SW480 (cell line): ENCODE measurements around the gene SH3TC1.

ENCODE experiments used
- DNase-seq: peaks from one replicate; pipeline ENCODE4 v3.0.0-alpha.2; 2016; ENCODE audit warnings: low spot score

The SH3TC1 gene

DNA sequence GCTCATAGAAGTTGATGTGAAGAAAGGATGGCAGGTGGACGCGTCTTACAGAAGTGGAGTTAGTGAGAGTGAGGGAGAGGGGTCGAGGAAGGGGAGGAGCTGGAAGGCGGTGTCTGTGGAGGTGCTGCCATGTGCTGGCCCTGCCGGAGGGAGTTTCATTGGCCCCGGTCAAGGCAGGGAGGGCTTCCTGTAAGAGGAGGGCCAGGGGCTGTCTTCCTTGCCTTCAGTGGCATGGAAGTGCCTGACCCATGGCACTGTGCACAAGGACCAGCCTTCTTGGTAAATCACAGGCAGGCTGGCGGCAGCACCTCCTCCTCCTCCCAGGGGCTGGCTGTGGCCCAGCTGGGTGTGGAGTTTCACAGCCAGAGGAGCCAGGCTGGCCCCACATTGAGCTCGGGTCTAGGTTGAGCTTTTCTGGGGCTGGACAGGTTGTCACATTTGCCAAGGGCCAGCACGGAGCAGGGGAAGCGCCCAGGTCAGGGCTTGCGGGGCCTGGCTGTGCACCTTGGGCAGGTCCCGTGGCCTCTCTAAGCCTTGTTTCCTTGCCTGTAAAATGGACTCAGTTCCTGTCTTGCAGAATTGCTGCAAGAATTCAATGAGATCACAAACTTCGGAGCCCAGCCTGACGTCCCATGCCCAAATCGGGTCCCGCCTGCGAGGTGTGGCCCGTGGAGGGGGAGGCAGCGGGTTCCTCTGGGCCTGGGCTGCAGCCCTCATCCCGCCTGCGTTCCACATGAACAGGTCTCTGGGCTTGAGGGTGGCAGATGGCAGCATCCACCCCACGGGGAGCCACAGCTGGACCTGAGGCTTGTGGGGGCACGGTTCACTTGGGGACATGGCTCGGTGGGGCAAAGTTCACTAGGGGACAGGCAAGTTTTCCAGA is 77.5 kb downstream of the SH3TC1 start:
- DNase-seq: no peak

- no peak for DNase-seq
These were observed 78.4 kb downstream of the SH3TC1 start for GRCh38 chr4:8277356-8278008.

- no peak for DNase-seq
These were observed 78.9 kb downstream of the SH3TC1 start for GRCh38 chr4:8278009-8278395.

DNA sequence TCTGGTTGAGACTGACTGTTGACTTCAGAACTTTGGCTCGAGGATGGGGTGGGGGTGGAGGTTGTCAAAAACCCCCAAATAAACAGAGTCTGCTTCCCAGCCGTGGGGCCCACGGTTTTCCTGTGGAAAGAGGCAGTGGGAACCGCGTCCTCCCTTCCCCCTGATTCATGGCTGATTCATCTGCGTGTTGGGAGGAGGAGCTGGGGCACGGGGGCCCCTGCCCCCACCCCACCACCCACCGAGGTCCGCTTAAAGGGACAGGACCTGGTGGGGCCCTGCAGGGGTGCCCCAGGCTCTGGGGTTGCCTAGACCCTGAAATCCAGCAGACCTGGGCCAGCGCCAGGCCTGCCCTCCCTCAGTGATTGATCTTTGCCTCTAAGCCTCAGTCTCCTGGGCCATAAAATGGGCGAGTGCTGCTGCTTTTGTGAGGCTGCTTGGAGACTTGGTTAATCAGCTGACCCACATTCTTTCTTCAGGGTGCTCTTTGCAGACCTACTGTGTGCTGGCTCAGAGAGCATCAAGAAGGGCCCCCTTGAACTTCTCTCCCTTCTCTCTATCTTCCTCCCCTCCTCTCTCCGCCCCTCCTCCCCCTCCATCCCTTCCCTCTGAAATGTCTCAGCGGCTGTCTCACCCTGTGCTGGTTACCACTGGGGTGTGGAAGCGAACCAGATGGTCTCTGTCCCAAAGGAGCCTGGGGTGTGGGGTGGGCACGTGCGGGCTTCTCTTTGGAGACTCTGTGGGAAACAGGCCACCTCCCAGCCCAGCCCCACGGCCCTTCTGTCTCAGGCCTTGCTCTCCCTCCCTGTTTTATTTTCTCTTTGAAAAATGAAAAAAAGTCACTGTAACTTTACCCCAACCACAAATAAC is 79.6 kb downstream of the SH3TC1 start:
- no peak for DNase-seq

- DNase-seq: no peak
These were observed 80.4 kb downstream of the SH3TC1 start for GRCh38 chr4:8279321-8280157.

DNA sequence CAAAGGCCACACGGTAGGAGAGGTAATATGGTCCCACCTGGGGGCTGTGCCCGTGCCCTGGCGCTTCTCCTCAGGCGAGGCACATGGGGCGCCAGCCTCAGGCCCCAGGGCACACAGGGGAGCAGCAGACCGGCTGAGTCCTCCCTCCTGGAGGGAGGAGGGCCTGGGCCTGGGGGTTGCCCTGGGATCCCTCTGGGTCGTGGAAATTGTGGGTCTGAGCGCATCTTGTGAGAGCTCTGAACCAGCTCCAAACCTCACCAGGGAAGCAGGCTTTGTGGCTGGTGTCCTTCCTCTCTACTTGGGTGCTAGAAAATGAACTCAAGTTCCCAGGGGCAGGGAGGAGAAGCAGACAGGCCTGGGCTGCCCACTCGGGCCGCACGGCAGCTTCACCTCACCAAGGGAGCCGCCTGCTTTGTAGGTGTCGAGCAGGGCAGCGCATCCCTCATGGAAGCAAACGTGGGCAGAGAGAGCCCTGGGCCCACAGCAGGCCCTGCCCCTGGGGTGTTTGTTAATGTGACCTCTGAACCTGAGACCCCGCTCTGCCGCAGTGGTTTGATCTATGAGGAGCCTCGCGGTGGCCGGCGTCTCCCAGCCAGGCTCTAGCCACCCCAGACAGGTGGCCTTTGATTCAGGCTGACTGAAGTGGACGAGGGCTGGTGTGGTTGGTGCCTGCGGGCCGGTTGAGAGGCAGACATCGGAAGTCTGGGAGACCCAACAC is 81.2 kb downstream of the SH3TC1 start:
- no peak for DNase-seq

- DNase-seq: no peak
These were observed 81.9 kb downstream of the SH3TC1 start for GRCh38 chr4:8280876-8281440.

GRCh38 chr4:8281519-8282133 is 82.5 kb downstream of the SH3TC1 start:
- DNase-seq: no peak

DNA sequence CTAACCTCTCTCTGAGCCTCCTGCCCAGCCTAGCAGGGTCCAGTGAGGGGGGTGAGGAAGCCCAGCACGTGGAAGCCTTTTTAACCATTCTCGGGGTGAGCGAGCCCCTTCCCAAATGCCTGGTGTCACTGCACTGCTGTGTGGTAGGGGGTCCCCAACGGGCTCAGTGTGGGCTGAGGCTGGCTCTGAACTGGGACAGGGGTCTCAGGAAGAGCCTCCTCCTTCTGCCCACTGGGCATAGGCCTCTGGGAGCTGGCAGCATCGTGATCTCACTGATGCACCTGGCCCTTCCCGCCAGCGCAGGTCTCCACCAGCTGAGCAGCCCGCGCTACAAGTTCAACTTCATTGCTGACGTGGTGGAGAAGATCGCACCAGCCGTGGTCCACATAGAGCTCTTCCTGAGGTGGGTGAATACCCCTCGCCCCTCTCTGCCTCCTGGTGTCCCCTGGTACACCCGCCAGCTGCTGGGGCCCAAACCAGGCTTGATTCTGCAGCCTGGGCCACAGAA is 83.1 kb downstream of the SH3TC1 start:
- DNase-seq: no peak

DNA sequence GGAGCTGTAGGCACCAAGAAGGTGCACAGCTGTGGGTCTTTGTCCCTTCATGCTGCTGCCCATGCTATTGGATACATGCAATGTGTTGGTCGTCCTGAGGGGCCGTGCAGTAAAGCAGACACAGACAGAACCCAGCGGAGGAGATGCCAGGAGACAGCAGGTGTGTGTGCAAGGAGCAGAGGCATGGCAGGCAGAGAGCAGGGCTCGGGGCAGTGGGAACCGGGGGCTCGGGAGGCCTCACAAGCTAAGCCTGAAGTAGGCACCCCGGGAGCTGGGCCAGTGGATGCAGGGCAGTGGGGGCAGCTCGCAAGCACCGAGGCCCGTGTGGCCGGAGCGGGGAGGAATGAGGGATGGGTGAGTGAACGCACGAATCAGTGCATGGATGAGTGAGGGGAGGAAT is 83.7 kb downstream of the SH3TC1 start:
- no peak for DNase-seq

GRCh38 chr4:8283161-8283560 is 84.1 kb downstream of the SH3TC1 start:
- no peak for DNase-seq

DNA sequence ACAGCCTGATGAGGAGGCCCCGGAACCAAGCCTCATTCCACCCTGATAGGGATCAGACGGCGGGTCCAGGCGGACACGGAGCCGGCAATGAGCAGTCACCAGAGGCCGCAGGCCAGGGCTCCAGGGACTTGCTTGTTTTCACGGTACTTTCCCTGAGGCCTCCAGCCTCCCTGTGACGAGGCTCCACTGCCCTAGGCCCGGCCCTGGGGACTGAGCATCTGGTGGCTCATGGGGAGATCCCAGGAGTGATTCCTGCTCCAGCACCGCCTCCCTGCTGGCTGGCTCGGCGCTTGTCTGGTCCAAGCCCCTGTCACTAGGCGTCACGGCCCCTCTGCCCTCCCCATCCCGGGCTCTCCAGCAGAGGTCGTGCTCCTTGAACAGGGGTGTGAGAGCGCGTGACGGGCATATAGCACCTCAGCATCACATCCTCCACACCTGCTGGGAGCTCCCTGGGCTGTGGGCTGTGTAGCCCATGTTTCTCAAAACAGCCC is 84.6 kb downstream of the SH3TC1 start:
- no peak for DNase-seq

- no peak for DNase-seq
These were observed 85.3 kb downstream of the SH3TC1 start for GRCh38 chr4:8284391-8284790.

DNA sequence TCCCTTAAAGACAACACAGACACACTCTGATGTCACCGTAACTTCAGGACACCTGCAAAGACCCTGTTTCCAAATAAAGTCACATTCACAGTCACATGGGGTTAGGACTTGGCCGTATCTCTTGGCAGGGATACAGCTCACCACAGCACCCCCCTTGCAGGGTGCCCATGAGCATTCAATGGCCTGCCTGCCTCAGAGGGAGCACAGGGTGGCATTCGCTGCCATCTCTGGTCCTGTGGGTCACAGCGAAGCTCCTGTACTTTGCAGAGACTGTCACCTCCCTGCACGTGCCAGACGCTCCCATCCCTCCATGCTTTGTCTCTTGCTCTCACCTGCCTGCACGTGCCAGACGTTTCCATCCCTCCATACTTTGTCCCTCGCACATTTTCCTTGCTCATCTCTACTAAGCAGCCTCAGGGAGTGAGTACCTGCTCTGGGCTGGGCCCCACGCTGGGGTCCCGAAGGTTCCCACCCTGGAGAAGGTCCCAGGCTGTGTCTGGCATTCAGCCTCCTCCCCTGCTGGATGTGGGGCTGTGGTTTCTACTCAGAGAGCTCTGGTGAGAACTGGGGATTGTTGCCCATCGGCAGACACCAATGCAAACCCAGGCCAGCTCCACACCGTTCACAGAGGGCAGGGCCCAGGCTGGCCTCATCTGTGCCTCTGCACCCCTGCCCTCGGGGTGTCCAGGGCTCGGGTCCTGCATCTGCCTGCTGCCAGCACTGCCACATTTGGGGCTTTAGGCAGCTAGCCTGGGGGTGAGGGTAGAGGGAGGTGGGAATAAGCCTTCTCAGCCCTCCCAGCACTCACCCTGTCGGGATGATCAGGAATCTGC is 86.3 kb downstream of the SH3TC1 start:
- DNase-seq: no peak

- DNase-seq: no peak
These were observed 87.1 kb downstream of the SH3TC1 start for GRCh38 chr4:8285976-8286718.

DNA sequence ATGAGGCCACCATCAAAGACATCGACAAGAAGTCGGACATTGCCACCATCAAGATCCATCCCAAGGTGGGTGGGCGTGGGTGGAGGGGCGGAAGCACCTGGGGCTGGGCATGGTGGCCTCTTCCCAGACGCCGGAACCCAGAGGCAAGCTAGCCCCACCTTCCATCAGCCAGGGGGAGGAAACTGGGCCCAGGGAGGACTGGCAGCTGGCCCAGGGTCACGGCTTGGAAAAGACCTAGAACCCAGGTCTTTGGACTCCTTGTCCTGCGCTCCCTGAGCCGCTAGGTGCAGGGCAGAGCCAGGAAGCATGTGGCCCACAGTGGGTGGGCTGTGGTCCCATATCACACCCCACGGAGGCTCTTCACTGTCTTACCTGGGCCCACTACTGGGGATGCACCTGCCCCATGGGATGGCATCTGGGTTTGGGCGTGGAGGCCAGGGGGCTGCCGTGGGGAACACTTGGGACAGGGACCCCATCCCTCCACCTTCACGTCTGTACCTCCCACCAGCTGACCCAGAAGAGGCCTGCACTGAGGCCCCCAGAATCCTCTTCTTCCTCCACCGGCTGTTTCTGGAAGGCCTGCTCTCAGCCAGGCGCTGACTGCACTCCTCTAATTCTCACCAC is 87.7 kb downstream of the SH3TC1 start:
- DNase-seq: no peak
